CD4-positive, alpha-beta T cell (primary cell): ENCODE data around the gene FMNL2. TPM values are rescaled to one million over a fixed set of nuclear protein-coding genes. Genes with fewer than 3 reads are reported as not detected.

Source experiments
- ATAC-seq: fragments of 200-7000 bp; cut with Tn5 transposase; one replicate; pipeline ENCODE4 v1.10.0; 2022; ENCODE audit warnings: mild to moderate bottlenecking; ENCODE audit not compliant: poor library complexity
- CTCF ChIA-PET: fragments of 350-600 bp; sonication (Branson Sonifier 250); formaldehyde crosslinking; loops from one replicate; lab custom pipeline; 2021; ENCODE audit warnings: antibody characterized with exemption, inconsistent platforms; lab: Charles Lee
- POLR2A ChIA-PET: fragments of 350-600 bp; sonication (Branson Sonifier 250); formaldehyde crosslinking; loops from one replicate; lab custom pipeline; 2021; ENCODE audit warnings: antibody characterized with exemption, inconsistent platforms; lab: Charles Lee
- DNase-seq, 14 experiments: peaks; one replicate each; pipeline ENCODE4 v3.0.0-alpha.2; 2013 to 2020; ENCODE audit warnings: mixed read lengths in 2 of 14
- H3K27ac ChIP-seq, 2 donors: one replicate each; pipeline versions ENCODE4 v1.5.1 to v1.7.0; 2013; ENCODE audit warnings: low read length in 2 of 2, low read depth in 1 of 2, mild to moderate bottlenecking in 1 of 2
- H3K27me3 ChIP-seq, 2 experiments: 1 replicate in 1 of 2; 2 replicates in 1 of 2; pipeline versions ENCODE4 v1.6.1 to v1.7.0; 2013; ENCODE audit warnings: low read length in 2 of 2, control low read depth in 1 of 2, mild to moderate bottlenecking in 1 of 2, moderate library complexity in 1 of 2; ENCODE audit not compliant: insufficient read depth in 2 of 2, control insufficient read depth in 1 of 2
- H3K36me3 ChIP-seq: one replicate; pipeline ENCODE4 v1.6.1; 2013; ENCODE audit warnings: low read length, control low read depth; ENCODE audit not compliant: insufficient read depth
- H3K4me1 ChIP-seq: one replicate; pipeline ENCODE4 v1.6.1; 2013; ENCODE audit warnings: low read length, control low read depth; ENCODE audit not compliant: insufficient read depth
- H3K4me3 ChIP-seq: one replicate; pipeline ENCODE4 v1.5.1; 2013; ENCODE audit warnings: mild to moderate bottlenecking, low read length, moderate library complexity
- H3K9me3 ChIP-seq, 2 experiments: 1 replicate in 1 of 2; 2 replicates in 1 of 2; pipeline versions ENCODE4 v1.6.1 to v1.7.0; 2013; ENCODE audit warnings: low read length in 2 of 2, mild to moderate bottlenecking in 2 of 2, control low read depth in 1 of 2, moderate library complexity in 1 of 2; ENCODE audit not compliant: control insufficient read depth in 1 of 2, insufficient read depth in 1 of 2
- H3K27ac Mint-ChIP-seq: one replicate; pipeline ENCODE4 v1.8.0; 2020; ENCODE audit warnings: mixed read lengths
- H3K27me3 Mint-ChIP-seq: one replicate; pipeline ENCODE4 v1.8.0; 2021; ENCODE audit warnings: mixed read lengths
- H3K36me3 Mint-ChIP-seq: one replicate; pipeline ENCODE4 v1.8.0; 2021; ENCODE audit warnings: low read depth, mixed read lengths
- H3K4me1 Mint-ChIP-seq: one replicate; pipeline ENCODE4 v1.8.0; 2021; ENCODE audit warnings: low read depth, mixed read lengths
- H3K4me3 Mint-ChIP-seq: one replicate; pipeline ENCODE4 v1.8.0; 2020; ENCODE audit warnings: mild to moderate bottlenecking, mixed read lengths
- H3K9me3 Mint-ChIP-seq: one replicate; pipeline ENCODE4 v1.8.0; 2020; ENCODE audit warnings: mixed read lengths
- CTCF ChIP-seq: fragments of 200-600 bp; IDR thresholded peaks from one replicate; pipeline ENCODE4 v1.8.0; 2022; ENCODE audit warnings: antibody characterized with exemption, mild to moderate bottlenecking
- intact Hi-C, 2 experiments: fragments of 100-400 bp; cut with DNase I in 1 of 2; cut with micrococcal nuclease in 1 of 2; formaldehyde crosslinking; loops; one replicate each; pipeline versions ENCODE4 v1.15.1 to v1.9.0; 2023 to 2025; cut with DNase I, micrococcal nuclease
- total RNA-seq, 174 experiments: library from RNA in 2 of 174; stranded (reverse) in 2 of 174; gene quantifications; one replicate each; pipeline ENCODE4 v1.2.3 and lab custom pipeline; 2021 to 2026

The FMNL2 gene
- total RNA-seq, 2 experiments from 2014 or later, result 0.30 to 0.31 TPM

- no peaks in the 10 kb centered on the region for H3K27me3 ChIP-seq
- Mint-ChIP-seq H3K36me3 (no peaks in the 10 kb centered on the region), H3K4me1 (no peaks in the 10 kb centered on the region)
Measured at GRCh38 chr2:152606081-152606480, 271.1 kb downstream of the FMNL2 start.

GRCh38 chr2:152606941-152607340 is 272.0 kb downstream of the FMNL2 start:
- POLR2A ChIA-PET, result no interaction called here
- peaks cover 5% of the 10 kb centered on the region for H3K4me1 Mint-ChIP-seq

More at GRCh38 chr2:152606081-152606480, 271.1 kb downstream of the FMNL2 start:
- intact Hi-C loops, result no loop called here
- Mint-ChIP-seq H3K27me3 (no peaks in the 10 kb centered on the region), H3K9me3 (no peaks in the 10 kb centered on the region), H3K4me3 (no peak overlapping the region), H3K27ac (no peak overlapping the region)
- H3K27ac ChIP-seq, result no peak overlapping the region
- CTCF ChIA-PET, result no interaction called here
- POLR2A ChIA-PET, result interaction anchor here (0.7 kb wide), 1 partner anchor 466 kb away, joined by 4 read pairs; no protein-coding TSS in a partner anchor
- no peaks in the 10 kb centered on the region for H3K4me1 ChIP-seq
- no peak for TF ChIP-seq CTCF
- H3K36me3 ChIP-seq, result no peaks in the 10 kb centered on the region
- ATAC-seq (no peak), DNase-seq (no peak)
- H3K4me3 ChIP-seq, result no peak overlapping the region
- no peaks in the 10 kb centered on the region for H3K9me3 ChIP-seq

GRCh38 chr2:152607793-152608300 is 272.9 kb downstream of the FMNL2 start:
- Histone ChIP-seq H3K27ac (no peak overlapping the region), H3K4me1 (peaks cover 4% of the 10 kb centered on the region), H3K27me3 (no peaks in the 10 kb centered on the region), H3K36me3 (no peaks in the 10 kb centered on the region), H3K9me3 (no peaks in the 10 kb centered on the region), H3K4me3 (no peak overlapping the region)
- TF ChIP-seq CTCF, result no peak
- no peak for DNase-seq
- H3K9me3 Mint-ChIP-seq, result no peaks in the 10 kb centered on the region
- ATAC-seq, result no peak
- peaks cover 5% of the 10 kb centered on the region for H3K4me1 Mint-ChIP-seq
- ChIA-PET CTCF (no interaction called here), POLR2A (no interaction called here)
- H3K4me3 Mint-ChIP-seq, result no peak overlapping the region
- intact Hi-C loops, result no loop called here
- H3K27me3 Mint-ChIP-seq, result no peaks in the 10 kb centered on the region
- no peak overlapping the region for H3K27ac Mint-ChIP-seq
- H3K36me3 Mint-ChIP-seq, result no peaks in the 10 kb centered on the region

More at GRCh38 chr2:152606941-152607340, 272.0 kb downstream of the FMNL2 start:
- H3K36me3 ChIP-seq, result no peaks in the 10 kb centered on the region
- no peak overlapping the region for H3K27ac ChIP-seq
- Mint-ChIP-seq H3K4me3 (no peak overlapping the region), H3K27me3 (no peaks in the 10 kb centered on the region), H3K27ac (no peak overlapping the region), H3K36me3 (no peaks in the 10 kb centered on the region), H3K9me3 (no peaks in the 10 kb centered on the region)
- no peak for TF ChIP-seq CTCF
- intact Hi-C loops, result no loop called here
- no peaks in the 10 kb centered on the region for H3K4me1 ChIP-seq
- CTCF ChIA-PET, result interaction anchor here (0.6 kb wide), 1 partner anchor 22 kb away, joined by 4 read pairs; no protein-coding TSS in a partner anchor
- DNase-seq (no peak), ATAC-seq (no peak)
- no peaks in the 10 kb centered on the region for H3K27me3 ChIP-seq
- no peaks in the 10 kb centered on the region for H3K9me3 ChIP-seq
- no peak overlapping the region for H3K4me3 ChIP-seq
